Measurements from ENCODE around the gene C2orf76.

C2orf76 gene

DNA sequence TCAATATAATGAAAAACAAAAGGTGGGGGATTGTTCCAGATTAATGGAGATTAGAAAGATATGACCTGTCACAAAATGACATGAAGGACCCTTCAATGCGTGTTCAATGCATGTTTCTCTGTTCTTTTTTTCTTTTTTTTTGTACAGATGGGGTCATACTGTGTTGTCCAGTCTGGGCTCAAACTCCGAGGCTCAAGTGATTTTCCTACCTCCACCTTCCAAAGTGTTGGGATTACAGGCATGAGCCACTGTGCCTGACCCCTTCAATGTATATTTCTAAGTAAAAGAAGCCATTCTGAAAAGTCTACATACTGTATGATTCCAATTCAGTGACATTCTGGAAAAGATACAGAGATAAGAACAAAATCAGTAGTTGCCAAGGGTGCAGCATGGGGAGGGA lies 32.8 kb downstream of the C2orf76 start:
- H3K4me1 ChIP-seq, result no peaks in the 10 kb centered on the region
- H3K27me3 ChIP-seq, result no peaks in the 10 kb centered on the region
- TF ChIP-seq, protein P1, sequence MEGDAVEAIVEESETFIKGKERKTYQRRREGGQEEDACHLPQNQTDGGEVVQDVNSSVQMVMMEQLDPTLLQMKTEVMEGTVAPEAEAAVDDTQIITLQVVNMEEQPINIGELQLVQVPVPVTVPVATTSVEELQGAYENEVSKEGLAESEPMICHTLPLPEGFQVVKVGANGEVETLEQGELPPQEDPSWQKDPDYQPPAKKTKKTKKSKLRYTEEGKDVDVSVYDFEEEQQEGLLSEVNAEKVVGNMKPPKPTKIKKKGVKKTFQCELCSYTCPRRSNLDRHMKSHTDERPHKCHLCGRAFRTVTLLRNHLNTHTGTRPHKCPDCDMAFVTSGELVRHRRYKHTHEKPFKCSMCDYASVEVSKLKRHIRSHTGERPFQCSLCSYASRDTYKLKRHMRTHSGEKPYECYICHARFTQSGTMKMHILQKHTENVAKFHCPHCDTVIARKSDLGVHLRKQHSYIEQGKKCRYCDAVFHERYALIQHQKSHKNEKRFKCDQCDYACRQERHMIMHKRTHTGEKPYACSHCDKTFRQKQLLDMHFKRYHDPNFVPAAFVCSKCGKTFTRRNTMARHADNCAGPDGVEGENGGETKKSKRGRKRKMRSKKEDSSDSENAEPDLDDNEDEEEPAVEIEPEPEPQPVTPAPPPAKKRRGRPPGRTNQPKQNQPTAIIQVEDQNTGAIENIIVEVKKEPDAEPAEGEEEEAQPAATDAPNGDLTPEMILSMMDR (IDR thresholded peaks at IDR 0.05; ENCODE audit: low read depth, low read length), result no peak
- H3K9me3 ChIP-seq, result no peaks in the 10 kb centered on the region
- no peak for DNase-seq
- H3K4me3 ChIP-seq (ENCODE audit: low read depth, low read length), result no peak overlapping the region
- H3K36me3 ChIP-seq, result no peaks in the 10 kb centered on the region

DNA sequence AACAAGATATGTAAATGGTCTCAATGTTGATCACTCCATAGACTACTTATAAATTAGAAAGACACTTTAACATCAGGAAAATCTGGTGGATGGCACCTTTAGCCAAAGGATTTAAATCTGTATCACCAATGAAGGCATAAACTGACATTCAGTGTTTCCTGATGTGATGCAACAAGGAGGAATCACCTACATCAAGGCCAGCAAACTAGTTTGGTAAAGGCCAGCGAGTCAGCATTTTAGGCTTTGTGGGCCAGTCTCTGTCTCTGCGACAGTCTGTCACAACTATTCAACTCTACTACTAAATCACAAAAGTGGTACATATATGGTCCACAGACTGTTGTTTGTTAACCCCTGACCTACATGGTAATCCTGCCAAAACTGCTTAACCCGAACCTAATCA lies 33.3 kb downstream of the C2orf76 start:
- DNase-seq, result no peak
- Histone ChIP-seq H3K27me3 (no peaks in the 10 kb centered on the region), H3K4me1 (no peaks in the 10 kb centered on the region), H3K36me3 (no peaks in the 10 kb centered on the region), H3K9me3 (no peaks in the 10 kb centered on the region), H3K4me3 (ENCODE audit: low read depth, low read length) (no peak overlapping the region)
- TF ChIP-seq, protein P1 (IDR thresholded peaks at IDR 0.05; ENCODE audit: low read depth, low read length), result no peak

DNA sequence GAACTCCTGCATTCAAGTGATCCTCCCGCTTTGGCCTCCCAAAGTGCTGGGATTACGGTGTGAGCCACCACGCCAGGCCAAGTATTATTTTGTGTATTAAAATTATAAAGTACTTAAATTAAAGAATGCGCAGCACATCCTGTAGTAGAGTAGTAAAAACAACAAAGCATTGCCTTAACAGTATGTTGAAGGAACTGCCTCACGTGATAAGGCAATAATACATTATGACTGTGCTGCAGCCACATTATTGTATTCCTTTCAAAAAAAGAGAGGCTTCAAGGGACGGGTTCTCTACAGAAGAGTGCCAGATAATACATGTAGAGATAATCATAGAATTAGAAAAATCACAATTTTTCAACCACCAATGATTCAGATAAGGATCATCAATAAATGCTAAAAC lies 33.7 kb downstream of the C2orf76 start:
- Histone ChIP-seq H3K36me3 (no peaks in the 10 kb centered on the region), H3K27me3 (no peaks in the 10 kb centered on the region), H3K4me1 (no peaks in the 10 kb centered on the region), H3K4me3 (ENCODE audit: low read depth, low read length) (no peak overlapping the region), H3K9me3 (no peaks in the 10 kb centered on the region)
- DNase-seq, result no peak
- TF ChIP-seq, protein P1 (IDR thresholded peaks at IDR 0.05; ENCODE audit: low read depth, low read length), result no peak

DNA sequence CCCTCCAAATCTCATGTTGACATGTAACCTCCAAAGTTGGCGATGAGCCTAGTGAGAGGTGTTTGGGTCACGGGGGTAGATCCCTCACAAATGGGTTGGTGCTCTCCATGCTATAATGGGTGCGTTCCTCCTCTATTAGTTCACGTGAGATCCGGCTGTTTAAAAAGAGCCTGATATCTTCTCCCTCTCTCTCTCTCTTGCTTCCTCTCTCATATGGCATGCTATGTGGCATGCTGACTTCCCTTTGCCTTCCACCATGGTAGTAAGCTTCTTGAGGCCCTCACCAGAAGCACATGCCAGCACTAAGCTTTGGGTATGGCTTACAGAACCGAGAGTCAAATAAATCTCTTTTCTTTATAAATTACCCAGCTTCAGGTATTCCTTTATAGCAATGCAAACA lies 39.2 kb downstream of the C2orf76 start:
- H3K27me3 ChIP-seq, result no peaks in the 10 kb centered on the region
- no peaks in the 10 kb centered on the region for H3K36me3 ChIP-seq
- no peak for DNase-seq
- H3K9me3 ChIP-seq, result no peaks in the 10 kb centered on the region
- no peak overlapping the region for H3K4me3 ChIP-seq (ENCODE audit: low read depth, low read length)
- H3K4me1 ChIP-seq, result no peaks in the 10 kb centered on the region
- TF ChIP-seq, protein P1 (IDR thresholded peaks at IDR 0.05; ENCODE audit: low read depth, low read length), result no peak

DNA sequence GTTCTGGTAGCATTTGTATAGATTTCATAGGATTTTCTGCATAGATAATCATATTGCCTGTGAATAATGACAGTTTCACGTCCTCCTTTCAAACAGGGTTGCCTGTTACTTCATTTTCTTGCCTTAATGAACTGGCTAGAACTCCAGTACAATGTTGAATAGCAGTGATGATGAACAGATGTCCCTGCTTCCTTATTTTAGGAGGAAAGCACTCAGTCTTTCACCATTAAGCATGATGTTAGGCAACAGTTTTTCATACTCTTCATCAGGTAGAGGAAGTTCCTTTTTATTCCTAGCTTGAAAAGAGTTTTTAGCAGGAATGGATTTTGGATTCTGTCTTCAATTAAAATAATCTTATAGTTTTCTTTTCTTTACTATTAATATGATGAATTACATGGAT lies 39.7 kb downstream of the C2orf76 start:
- Histone ChIP-seq H3K4me1 (no peaks in the 10 kb centered on the region), H3K36me3 (no peaks in the 10 kb centered on the region), H3K9me3 (no peaks in the 10 kb centered on the region), H3K27me3 (no peaks in the 10 kb centered on the region), H3K4me3 (ENCODE audit: low read depth, low read length) (no peak overlapping the region)
- TF ChIP-seq, protein P1 (IDR thresholded peaks at IDR 0.05; ENCODE audit: low read depth, low read length), result no peak
- DNase-seq, result no peak

DNA sequence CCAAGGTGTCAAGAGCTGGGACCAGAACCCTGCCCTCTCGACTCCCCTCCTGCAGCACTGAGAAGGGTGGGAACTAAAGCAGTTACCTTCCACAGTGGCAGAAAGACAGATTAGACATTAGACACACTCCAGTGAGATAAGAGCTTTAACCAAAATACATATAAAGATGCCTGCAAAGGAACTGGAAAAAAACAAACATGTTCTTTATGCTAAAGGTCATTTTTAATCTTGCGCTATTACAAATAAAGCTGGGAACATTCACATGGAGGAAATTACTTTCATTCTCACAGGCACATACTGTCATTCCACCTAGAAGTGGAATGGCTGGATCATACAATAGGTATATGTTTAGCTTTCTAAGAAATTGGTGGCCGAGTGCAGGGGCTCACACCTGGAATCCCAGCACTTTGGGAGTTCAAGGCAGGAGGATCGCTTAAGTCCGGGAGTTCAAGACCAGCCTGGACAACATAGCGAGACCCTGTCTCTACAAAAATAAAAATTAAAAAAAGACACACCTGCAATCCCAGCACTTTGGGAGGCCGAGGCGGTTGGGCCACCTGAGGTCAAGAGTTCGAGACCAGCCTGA lies 41.9 kb downstream of the C2orf76 start:
- H3K36me3 ChIP-seq, result no peaks in the 10 kb centered on the region
- no peaks in the 10 kb centered on the region for H3K4me1 ChIP-seq
- no peak for DNase-seq
- no peaks in the 10 kb centered on the region for H3K27me3 ChIP-seq
- TF ChIP-seq, protein P1 (IDR thresholded peaks at IDR 0.05; ENCODE audit: low read depth, low read length), result no peak
- H3K4me3 ChIP-seq (ENCODE audit: low read depth, low read length), result no peak overlapping the region
- H3K9me3 ChIP-seq, result no peaks in the 10 kb centered on the region
